Spleen (tissue), 7 donors: ENCODE results near the gene SEMA5A.

Experiments used
- CTCF ChIP-seq, 11 experiments: fragments of 200-600 bp in 7 of 11; fragments of 450-650 bp in 4 of 11; sonication (generic) in 4 of 11; IDR thresholded peaks in 8 of 11; conservative IDR thresholded peaks in 3 of 11; 1 replicate in 7 of 11; 2 replicates in 4 of 11; pipeline versions ENCODE4 v1.4.0 to v1.8.0; 2016 to 2021; ENCODE audit warnings: antibody characterized with exemption in 11 of 11, inconsistent platforms in 4 of 11, mild to moderate bottlenecking in 1 of 11
- POLR2AphosphoS5 ChIP-seq, 3 donors: sonication (generic); formaldehyde crosslinking; IDR thresholded peaks; one replicate each; pipeline ENCODE4 v1.5.1; 2017; ENCODE audit warnings: antibody characterized with exemption in 3 of 3
- donor health status: DM: no; HTN: no; CAD: no; lungs with moderate emphysema.
- donor health status: DM: no; HTN: no; CAD: no.
- donor health status: DM: no; HTN: no; CAD: no.

- TF ChIP-seq CTCF (IDR thresholded peaks at IDR 0.05 in 8 of 11, conservative IDR thresholded peaks at IDR 0.05 in 3 of 11) (no peak), POLR2AphosphoS5 (IDR thresholded peaks at IDR 0.05) (no peak)
Measured at GRCh38 chr5:9284781-9285307, 261.0 kb downstream of the SEMA5A start.
